GM12872 (cell line): Measurements from ENCODE around the gene ZFYVE26.
"Not testable (repeated sequence)": the region's sequence is repeated elsewhere in the genome, so short reads cannot be mapped to it uniquely, and the experiment has no call there.

Source experiments
- CTCF ChIP-seq: IDR thresholded peaks from 3 replicates; pipeline ENCODE4 v1.5.1; 2011; ENCODE audit warnings: low read depth, mild to moderate bottlenecking, low read length, moderate library complexity; ENCODE audit not compliant: insufficient read depth

Gene ZFYVE26

GRCh38 chr14:67710209-67710608 lies 106.2 kb downstream of the ZFYVE26 start:
- TF ChIP-seq CTCF: no peak

GRCh38 chr14:67705211-67705610 lies 111.2 kb downstream of the ZFYVE26 start:
- TF ChIP-seq CTCF: no peak

- peak; percentile 79 for TF ChIP-seq CTCF
These were observed 111.8 kb downstream of the ZFYVE26 start for GRCh38 chr14:67704484-67705089.

GRCh38 chr14:67703997-67704396 lies 112.4 kb downstream of the ZFYVE26 start:
- no peak for TF ChIP-seq CTCF

- not testable (repeated sequence) for TF ChIP-seq CTCF
These were observed 114.9 kb downstream of the ZFYVE26 start, which contains the start of gene RDH12 for GRCh38 chr14:67701492-67701891. Gene RDH12 (plus strand): TSS chr14:67701886. CDS start chr14:67722643, 20,757 bp downstream.

GRCh38 chr14:67698179-67698578 lies 118.2 kb downstream of the ZFYVE26 start:
- TF ChIP-seq CTCF: no peak

- TF ChIP-seq CTCF: no peak
These were observed 119.4 kb downstream of the ZFYVE26 start for GRCh38 chr14:67697006-67697405.
